NCI-H128 (cell line): ENCODE results near the gene ARR3.
"Not testable (repeated sequence)": the region's sequence is repeated elsewhere in the genome, so short reads cannot be mapped to it uniquely, and the experiment has no call there.

ENCODE experiments used
- DNase-seq: peaks from one replicate; lab custom pipeline; 2025; ENCODE audit not compliant: unreplicated experiment; lab: John Stamatoyannopoulos, UW

Gene ARR3

DNA sequence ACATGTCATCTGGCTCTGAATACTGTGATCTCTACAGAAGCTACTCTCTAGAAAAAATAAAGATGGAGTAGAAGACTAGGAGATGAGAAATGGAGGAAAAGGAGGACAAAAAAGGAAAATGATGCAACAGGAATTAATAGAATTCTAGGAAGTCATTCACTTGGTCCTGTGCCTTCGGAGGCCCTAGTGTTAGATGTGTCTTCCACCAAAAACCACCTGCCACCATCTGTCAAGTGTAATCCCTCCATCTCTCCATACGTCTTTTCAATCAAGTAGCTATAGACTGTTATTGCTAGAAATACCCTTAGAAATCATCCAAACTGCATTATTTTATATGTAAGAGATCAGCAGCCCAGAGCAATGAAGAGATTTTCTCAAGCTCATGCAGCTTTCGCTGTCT, 10.9 kb downstream of the ARR3 start:
- DNase-seq = no peak

DNA sequence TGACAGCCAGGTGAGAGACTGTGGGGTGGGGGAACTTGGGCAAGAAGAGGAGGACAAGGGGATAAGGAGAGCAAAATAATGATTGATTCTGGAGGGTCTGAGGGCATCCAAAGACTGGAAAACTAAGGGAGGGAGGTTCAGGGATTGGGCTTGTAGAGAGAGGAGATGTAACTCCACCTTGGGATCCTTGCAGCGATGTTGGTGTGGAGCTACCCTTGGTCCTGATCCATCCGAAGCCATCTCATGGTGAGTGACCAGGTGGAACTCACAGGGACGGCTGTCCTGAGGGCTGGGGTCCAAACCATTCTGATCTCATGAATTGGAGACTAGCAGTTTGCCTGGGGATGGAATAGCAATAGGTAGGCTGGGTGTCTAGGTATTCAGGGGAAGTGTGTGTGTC, 12.4 kb downstream of the ARR3 start:
- DNase-seq = no peak

DNA sequence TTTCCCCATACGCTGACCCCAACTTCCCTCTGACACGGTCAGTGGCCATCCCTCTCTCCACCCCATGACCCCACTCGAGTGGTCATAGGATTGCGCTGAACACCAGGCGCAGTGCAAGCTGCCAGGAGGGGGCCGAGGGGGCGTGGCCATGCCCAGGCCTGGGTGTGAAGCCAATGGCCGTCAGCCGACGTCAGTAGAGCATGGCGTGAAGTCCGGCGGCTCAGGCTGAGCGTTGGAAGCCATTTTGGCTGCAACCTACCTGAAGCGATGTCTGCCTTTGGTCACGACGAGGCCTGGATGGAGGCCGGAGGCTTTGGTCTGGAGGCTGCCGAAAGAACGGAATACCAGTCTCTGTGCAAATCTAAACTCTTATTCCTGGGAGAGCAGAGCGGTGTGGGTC, 13.8 kb downstream of the ARR3 start, which contains the start of gene RAB41:
TSS of gene RAB41 (plus strand) at position 222 of the 400 bp plus-strand sequence. CDS start at position 268, 46 bp downstream.
- DNase-seq = no peak

DNA sequence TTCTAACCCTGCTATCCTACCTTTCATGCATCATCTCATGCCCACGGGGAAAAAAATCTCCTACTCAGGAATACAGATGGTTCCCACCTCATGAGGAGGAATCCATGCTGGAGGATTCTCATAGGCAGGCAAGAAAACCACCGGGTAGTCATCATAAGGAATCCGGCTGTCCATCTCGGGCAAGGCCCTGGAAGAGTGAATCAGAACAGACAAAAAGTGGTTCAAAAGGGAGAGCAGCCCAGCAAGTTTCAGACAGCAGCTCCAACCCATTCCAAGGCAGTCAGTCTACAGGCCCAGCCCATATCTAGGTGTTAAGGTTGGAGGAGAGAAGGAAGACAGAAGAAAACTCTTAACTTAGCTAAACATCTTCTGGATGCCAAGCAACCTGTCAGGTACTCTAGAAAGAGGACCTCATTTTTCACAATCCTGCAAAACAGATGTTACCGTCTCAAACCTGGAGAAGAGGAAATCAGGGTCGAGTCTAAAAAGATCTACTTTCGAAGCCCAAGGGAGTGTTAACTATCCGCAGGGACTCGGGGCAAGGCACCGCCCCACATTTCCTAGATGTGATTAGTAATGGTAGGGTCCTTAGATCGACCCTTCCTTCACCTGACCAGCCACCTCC, 21.1 kb downstream of the ARR3 start:
- DNase-seq = no peak

DNA sequence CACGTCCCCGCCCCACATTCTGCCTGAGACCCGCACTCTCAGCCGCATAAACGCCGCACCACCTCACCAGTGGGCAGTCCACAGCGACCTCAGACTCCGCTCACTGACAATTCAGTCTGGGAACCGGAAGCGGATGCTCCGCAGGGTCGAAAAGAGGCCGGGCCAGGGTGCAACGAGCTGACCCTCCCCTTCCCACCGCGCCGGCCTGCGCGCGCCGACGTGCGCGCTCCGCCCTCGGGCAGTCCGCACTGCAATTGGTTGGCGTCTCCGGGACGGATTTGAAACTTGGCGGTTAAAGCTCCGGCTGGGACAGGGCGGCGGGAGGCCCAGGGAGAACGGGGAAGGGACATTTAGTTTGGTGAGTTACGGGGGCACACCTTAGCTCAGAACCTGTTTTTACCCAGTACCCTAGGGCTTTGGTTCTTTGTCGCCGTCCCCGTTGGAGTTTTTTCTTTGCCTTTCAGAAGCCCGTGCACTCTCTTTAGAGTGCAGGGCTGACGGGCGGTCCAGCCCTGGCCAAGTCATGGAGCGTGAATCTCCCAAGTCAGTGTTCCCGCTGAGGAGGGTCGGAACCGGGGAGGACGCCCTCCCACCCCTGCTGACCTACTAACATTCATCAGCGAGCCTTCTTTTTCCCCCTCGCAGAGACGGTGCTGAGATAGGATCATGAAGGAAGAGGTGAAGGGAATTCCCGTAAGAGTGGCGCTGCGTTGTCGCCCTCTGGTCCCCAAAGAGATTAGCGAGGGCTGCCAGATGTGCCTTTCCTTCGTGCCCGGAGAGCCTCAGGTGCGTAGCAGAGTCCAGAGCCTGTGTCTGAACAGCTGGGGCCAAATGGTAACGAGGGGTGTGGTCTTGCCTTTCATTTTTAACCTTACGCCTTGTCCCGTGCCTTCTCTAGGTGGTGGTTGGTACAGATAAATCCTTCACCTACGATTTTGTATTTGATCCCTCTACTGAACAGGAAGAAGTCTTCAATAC, 21.9 kb downstream of the ARR3 start, which contains the start of the genes KIF4A and PDZD11:
TSS of gene KIF4A (plus strand) at position 312 of the 978 bp plus-strand sequence. CDS start at position 667, 355 bp downstream.
TSS of gene PDZD11 (minus strand) at position 135 of the 978 bp plus-strand sequence. CDS start 586 bp downstream, outside the sequence.
- DNase-seq = peak; percentile 39

DNA sequence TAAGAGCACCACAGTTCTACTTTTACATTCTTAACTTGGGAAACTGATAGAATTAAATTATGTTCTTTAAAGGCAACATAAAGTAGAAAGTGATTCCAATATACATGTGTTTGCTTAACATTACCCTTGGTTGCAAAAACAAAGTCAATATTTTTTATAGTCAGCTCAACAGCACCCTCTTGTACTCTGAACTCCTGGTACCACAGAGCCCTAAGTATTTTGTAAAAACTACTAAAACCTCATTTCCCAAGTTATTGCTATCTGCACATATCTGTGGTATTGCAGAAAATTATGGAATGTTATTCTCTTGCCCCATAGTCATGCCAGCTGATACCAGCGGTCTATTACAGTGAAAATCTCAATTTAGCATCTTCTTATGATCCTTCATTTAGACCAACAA, 24.7 kb downstream of the ARR3 start:
- DNase-seq = no peak

DNA sequence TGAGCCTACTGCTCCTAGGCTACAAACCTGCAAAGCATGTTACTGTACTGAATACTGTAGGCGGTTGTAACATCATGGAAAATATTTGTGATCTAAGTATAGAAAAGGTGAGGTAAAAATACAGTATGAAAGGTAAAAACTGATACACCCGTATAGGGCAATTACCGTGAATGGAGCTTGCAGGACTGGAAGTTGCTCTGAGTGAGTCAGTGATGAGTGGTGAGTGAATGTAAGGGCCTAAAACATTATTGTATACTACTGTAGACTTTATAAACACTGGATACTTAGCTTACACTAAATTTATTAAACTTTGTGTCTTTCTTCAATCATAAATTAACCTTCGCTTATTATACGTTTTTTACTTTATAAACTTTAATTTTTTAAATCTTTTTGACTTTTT, 25.5 kb downstream of the ARR3 start:
- no peak for DNase-seq

DNA sequence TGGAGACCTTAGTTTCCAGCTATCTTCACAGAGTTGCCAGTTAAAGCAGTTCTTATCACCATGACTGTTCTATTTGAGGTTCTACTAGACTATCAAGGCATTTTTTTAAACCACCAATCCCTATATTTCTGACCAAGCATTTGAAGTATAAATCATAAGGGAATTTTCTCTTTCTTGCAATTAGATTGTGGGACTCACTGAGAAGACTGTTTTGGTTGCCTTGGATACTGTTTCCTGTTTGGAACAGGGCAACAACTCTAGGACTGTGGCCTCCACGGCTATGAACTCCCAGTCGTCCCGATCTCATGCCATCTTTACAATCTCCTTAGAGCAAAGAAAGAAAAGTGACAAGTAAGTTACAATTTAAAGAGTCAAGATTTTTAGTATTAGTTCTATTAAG, 33.6 kb downstream of the ARR3 start:
- DNase-seq = no peak

DNA sequence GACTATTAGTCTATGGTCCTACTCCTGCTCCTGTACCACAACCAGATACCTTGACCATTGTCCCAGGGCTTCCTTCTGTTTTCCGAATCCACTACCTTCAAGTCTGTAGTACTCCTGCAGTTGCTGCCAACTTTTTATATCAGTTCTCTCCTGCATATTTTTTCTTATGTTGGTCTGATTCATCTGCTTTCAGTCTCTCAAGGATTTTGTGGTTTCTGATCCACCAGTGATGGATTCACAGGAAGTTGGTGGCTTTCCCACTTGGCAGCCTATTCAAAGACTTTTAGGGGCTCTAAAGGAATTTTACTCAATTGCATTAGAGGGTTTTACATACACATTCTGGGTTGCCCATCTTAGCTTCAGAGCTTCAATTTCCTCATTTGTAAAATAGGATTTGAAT, 45.4 kb downstream of the ARR3 start:
- DNase-seq = no peak

DNA sequence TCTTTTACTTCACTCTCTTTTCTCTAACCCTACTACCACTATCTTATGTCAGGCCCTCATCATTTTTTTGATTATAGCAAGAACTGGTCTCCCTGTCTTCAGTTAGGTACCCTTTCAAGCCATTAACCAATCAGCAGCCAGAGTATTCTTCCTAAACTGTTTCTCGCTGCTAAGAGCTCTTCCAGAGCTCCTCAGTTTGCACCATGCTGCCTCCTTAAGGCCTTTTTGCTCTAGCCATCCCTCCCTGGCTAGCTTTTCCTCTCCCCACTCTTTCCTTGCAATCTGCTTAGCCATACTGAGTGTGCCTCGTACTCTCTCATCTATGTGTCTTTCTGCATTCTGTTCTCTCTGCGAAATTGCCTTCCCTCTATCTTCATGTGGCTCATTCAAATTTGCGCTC, 54.6 kb downstream of the ARR3 start:
- DNase-seq = no peak

DNA sequence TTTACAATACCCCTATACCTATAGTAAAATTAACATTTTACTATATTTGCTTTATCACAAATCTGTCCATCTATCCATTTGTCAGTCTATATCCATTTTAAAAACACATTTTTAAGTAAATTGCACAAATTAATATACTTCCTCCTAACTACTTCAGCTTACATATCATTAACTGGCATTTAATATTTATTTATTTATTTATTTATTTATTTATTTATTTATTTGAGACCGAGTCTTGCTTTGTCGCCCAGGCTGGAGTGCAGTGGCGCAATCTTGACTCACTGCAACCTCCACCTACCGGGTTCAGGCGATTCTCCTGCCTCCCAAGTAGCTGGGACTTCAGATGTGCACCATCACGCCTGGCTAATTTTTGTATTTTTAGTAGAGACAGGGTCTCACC, 55.5 kb downstream of the ARR3 start:
- not testable (repeated sequence) for DNase-seq

DNA sequence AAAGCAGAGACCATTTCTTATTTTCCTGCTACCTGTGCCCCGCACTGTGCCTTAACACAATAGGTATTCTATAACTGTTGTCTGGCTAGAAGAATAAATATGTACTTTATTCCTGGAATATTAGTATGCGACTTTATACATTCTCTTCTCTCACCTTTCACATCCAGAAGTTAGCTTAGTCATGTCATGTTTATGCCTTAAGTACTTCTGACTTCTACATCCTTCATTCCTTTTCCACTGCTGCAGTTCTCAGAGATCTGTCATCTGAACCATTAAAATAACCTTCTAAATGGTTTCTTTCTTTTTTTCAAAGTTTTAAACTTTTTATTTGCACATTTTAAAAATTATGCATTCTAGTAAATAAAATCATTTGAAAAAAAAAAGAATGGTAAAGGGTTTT, 56.2 kb downstream of the ARR3 start:
- no peak for DNase-seq

DNA sequence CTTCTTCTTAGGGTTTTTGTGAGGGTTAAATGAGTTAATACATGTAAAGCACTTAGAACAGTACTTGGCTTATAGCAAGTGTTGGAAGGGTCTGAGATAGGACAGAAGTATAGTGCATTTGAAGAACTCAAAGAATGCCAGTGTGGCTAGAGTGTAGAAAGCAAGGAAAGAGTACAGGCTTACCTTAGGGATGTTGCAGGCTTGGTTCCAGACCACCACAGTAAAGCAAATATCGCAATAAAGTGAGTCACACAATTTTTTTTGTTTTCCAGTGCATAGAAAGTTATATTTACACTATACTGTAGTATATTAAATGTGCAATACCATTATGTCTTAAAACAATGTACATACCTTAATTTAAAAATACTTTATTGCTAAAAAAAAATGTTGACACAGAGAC, 63.0 kb downstream of the ARR3 start:
- DNase-seq = no peak
